NT2/D1 (cell line): ENCODE data around the gene LIN37.

ENCODE experiments used
- SUZ12 ChIP-seq: IDR thresholded peaks from 2 replicates; pipeline ENCODE4 v1.6.1; 2011; ENCODE audit not compliant: insufficient read length, insufficient read depth; ENCODE audit errors: extremely low read depth
- YY1 ChIP-seq: IDR thresholded peaks from 2 replicates; pipeline ENCODE4 v1.6.1; 2011; ENCODE audit not compliant: insufficient read length, insufficient read depth
- ZNF274 ChIP-seq: IDR thresholded peaks from 2 replicates; pipeline ENCODE4 v1.6.1; 2011; ENCODE audit warnings: mild to moderate bottlenecking, low read depth, low read length

DNA sequence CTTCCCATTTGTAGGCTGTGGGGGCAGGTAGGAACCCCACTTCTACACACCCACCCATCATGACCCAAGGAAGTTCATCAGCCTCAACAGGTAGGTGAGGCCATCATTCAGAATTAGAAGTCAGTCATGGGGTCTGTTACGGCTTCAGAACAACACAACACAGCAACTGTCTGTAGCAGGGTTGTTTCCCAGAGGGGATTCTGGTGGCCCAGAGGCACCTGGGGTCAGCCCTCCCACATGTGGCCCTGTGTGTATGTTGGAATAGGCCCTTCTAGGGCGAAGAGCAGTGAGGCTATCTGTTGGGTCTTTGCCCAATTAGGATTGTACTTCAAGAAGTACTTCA is 9.5 kb upstream of the LIN37 start:
- TF ChIP-seq ZNF274 (no peak), YY1 (no peak), SUZ12 (no peak)
